Measurements from ENCODE around the gene TTLL3.

TTLL3 gene

GRCh38 chr3:9795207-9795606 is 14.9 kb upstream of the TTLL3 start:
- Histone ChIP-seq H3K9me3 (ENCODE audit: control insufficient read depth, low read length) (no peaks in the 10 kb centered on the region), H3K4me1 (ENCODE audit: control insufficient read depth, insufficient read depth, low read length) (peaks cover 9% of the 10 kb centered on the region), H3K27me3 (ENCODE audit: control insufficient read depth, insufficient read depth, low read length) (no peaks in the 10 kb centered on the region), H3K4me3 (ENCODE audit: low read length) (no peak overlapping the region), H3K9ac (ENCODE audit: low read length) (no peak overlapping the region), H3K36me3 (ENCODE audit: control insufficient read depth, insufficient read depth, low read length) (peaks cover 17% of the 10 kb centered on the region)

- Histone ChIP-seq H3K9me3 (ENCODE audit: control insufficient read depth, low read length) (no peaks in the 10 kb centered on the region), H3K4me1 (ENCODE audit: control insufficient read depth, insufficient read depth, low read length) (no peaks in the 10 kb centered on the region), H3K36me3 (ENCODE audit: control insufficient read depth, insufficient read depth, low read length) (peaks cover 18% of the 10 kb centered on the region), H3K4me3 (ENCODE audit: low read length) (no peak overlapping the region), H3K27me3 (ENCODE audit: control insufficient read depth, insufficient read depth, low read length) (no peaks in the 10 kb centered on the region), H3K9ac (ENCODE audit: low read length) (no peak overlapping the region)
Observed at GRCh38 chr3:9797196-9797945, 12.7 kb upstream of the TTLL3 start.

- Histone ChIP-seq H3K4me3 (ENCODE audit: low read length) (no peak overlapping the region), H3K36me3 (ENCODE audit: control insufficient read depth, insufficient read depth, low read length) (peaks cover 18% of the 10 kb centered on the region), H3K27me3 (ENCODE audit: control insufficient read depth, insufficient read depth, low read length) (no peaks in the 10 kb centered on the region), H3K9me3 (ENCODE audit: control insufficient read depth, low read length) (no peaks in the 10 kb centered on the region), H3K4me1 (ENCODE audit: control insufficient read depth, insufficient read depth, low read length) (no peaks in the 10 kb centered on the region), H3K9ac (ENCODE audit: low read length) (no peak overlapping the region)
Observed at GRCh38 chr3:9800529-9800928, 9.5 kb upstream of the TTLL3 start.

- Histone ChIP-seq H3K4me1 (ENCODE audit: control insufficient read depth, insufficient read depth, low read length) (peaks cover 3% of the 10 kb centered on the region), H3K36me3 (ENCODE audit: control insufficient read depth, insufficient read depth, low read length) (peaks cover 13% of the 10 kb centered on the region), H3K27me3 (ENCODE audit: control insufficient read depth, insufficient read depth, low read length) (no peaks in the 10 kb centered on the region), H3K9me3 (ENCODE audit: control insufficient read depth, low read length) (no peaks in the 10 kb centered on the region), H3K4me3 (ENCODE audit: low read length) (no peak overlapping the region), H3K9ac (ENCODE audit: low read length) (no peak overlapping the region)
Observed at GRCh38 chr3:9803494-9803893, 6.6 kb upstream of the TTLL3 start.

- H3K9me3 ChIP-seq (ENCODE audit: control insufficient read depth, low read length): no peaks in the 10 kb centered on the region
- H3K27me3 ChIP-seq (ENCODE audit: control insufficient read depth, insufficient read depth, low read length): no peaks in the 10 kb centered on the region
- no peak overlapping the region for H3K9ac ChIP-seq (ENCODE audit: low read length)
- peaks cover 3% of the 10 kb centered on the region for H3K36me3 ChIP-seq (ENCODE audit: control insufficient read depth, insufficient read depth, low read length)
- H3K4me1 ChIP-seq (ENCODE audit: control insufficient read depth, insufficient read depth, low read length): peaks cover 15% of the 10 kb centered on the region
- H3K4me3 ChIP-seq (ENCODE audit: low read length): no peak overlapping the region
Observed at GRCh38 chr3:9804996-9805395, 5.1 kb upstream of the TTLL3 start.

- H3K9me3 ChIP-seq (ENCODE audit: control insufficient read depth, low read length): no peaks in the 10 kb centered on the region
- H3K27me3 ChIP-seq (ENCODE audit: control insufficient read depth, insufficient read depth, low read length): no peaks in the 10 kb centered on the region
- peaks cover 22% of the 10 kb centered on the region for H3K4me1 ChIP-seq (ENCODE audit: control insufficient read depth, insufficient read depth, low read length)
- H3K9ac ChIP-seq (ENCODE audit: low read length): no peak overlapping the region
- no peak overlapping the region for H3K4me3 ChIP-seq (ENCODE audit: low read length)
- H3K36me3 ChIP-seq (ENCODE audit: control insufficient read depth, insufficient read depth, low read length): no peaks in the 10 kb centered on the region
Observed at GRCh38 chr3:9806137-9806536, 3.9 kb upstream of the TTLL3 start.

GRCh38 chr3:9806688-9807589 is 3.1 kb upstream of the TTLL3 start:
- Histone ChIP-seq H3K4me1 (ENCODE audit: control insufficient read depth, insufficient read depth, low read length) (peaks cover 22% of the 10 kb centered on the region), H3K36me3 (ENCODE audit: control insufficient read depth, insufficient read depth, low read length) (no peaks in the 10 kb centered on the region), H3K4me3 (ENCODE audit: low read length) (no peak overlapping the region), H3K9me3 (ENCODE audit: control insufficient read depth, low read length) (no peaks in the 10 kb centered on the region), H3K9ac (ENCODE audit: low read length) (no peak overlapping the region), H3K27me3 (ENCODE audit: control insufficient read depth, insufficient read depth, low read length) (no peaks in the 10 kb centered on the region)

- Histone ChIP-seq H3K36me3 (ENCODE audit: control insufficient read depth, insufficient read depth, low read length) (no peaks in the 10 kb centered on the region), H3K4me1 (ENCODE audit: control insufficient read depth, insufficient read depth, low read length) (peaks cover 22% of the 10 kb centered on the region), H3K27me3 (ENCODE audit: control insufficient read depth, insufficient read depth, low read length) (no peaks in the 10 kb centered on the region), H3K4me3 (ENCODE audit: low read length) (no peak overlapping the region), H3K9ac (ENCODE audit: low read length) (peak overlapping the region; percentile 81), H3K9me3 (ENCODE audit: control insufficient read depth, low read length) (no peaks in the 10 kb centered on the region)
Observed at GRCh38 chr3:9807981-9808344, 2.1 kb upstream of the TTLL3 start.

- Histone ChIP-seq H3K36me3 (ENCODE audit: control insufficient read depth, insufficient read depth, low read length) (no peaks in the 10 kb centered on the region), H3K9me3 (ENCODE audit: control insufficient read depth, low read length) (no peaks in the 10 kb centered on the region), H3K27me3 (ENCODE audit: control insufficient read depth, insufficient read depth, low read length) (no peaks in the 10 kb centered on the region), H3K4me1 (ENCODE audit: control insufficient read depth, insufficient read depth, low read length) (peaks cover 22% of the 10 kb centered on the region), H3K9ac (ENCODE audit: low read length) (peak overlapping the region; percentile 81), H3K4me3 (ENCODE audit: low read length) (no peak overlapping the region)
Observed at GRCh38 chr3:9808345-9809037, 1.6 kb upstream of the TTLL3 start.

GRCh38 chr3:9809239-9809614 is 835 bp upstream of the TTLL3 start:
- H3K9me3 ChIP-seq (ENCODE audit: control insufficient read depth, low read length): no peaks in the 10 kb centered on the region
- no peaks in the 10 kb centered on the region for H3K36me3 ChIP-seq (ENCODE audit: control insufficient read depth, insufficient read depth, low read length)
- peaks cover 22% of the 10 kb centered on the region for H3K4me1 ChIP-seq (ENCODE audit: control insufficient read depth, insufficient read depth, low read length)
- peak overlapping the region; percentile 81 for H3K9ac ChIP-seq (ENCODE audit: low read length)
- H3K27me3 ChIP-seq (ENCODE audit: control insufficient read depth, insufficient read depth, low read length): no peaks in the 10 kb centered on the region
- peak overlapping the region; percentile 53 for H3K4me3 ChIP-seq (ENCODE audit: low read length)

GRCh38 chr3:9810433-9810770 is 340 bp downstream of the TTLL3 start:
- Histone ChIP-seq H3K4me3 (ENCODE audit: low read length) (peak overlapping the region; percentile 53), H3K9ac (ENCODE audit: low read length) (peak overlapping the region; percentile 81), H3K36me3 (ENCODE audit: control insufficient read depth, insufficient read depth, low read length) (no peaks in the 10 kb centered on the region), H3K9me3 (ENCODE audit: control insufficient read depth, low read length) (no peaks in the 10 kb centered on the region), H3K4me1 (ENCODE audit: control insufficient read depth, insufficient read depth, low read length) (peaks cover 22% of the 10 kb centered on the region), H3K27me3 (ENCODE audit: control insufficient read depth, insufficient read depth, low read length) (no peaks in the 10 kb centered on the region)

GRCh38 chr3:9810846-9811245 is 784 bp downstream of the TTLL3 start:
- Histone ChIP-seq H3K9ac (ENCODE audit: low read length) (peak overlapping the region; percentile 81), H3K9me3 (ENCODE audit: control insufficient read depth, low read length) (no peaks in the 10 kb centered on the region), H3K27me3 (ENCODE audit: control insufficient read depth, insufficient read depth, low read length) (no peaks in the 10 kb centered on the region), H3K36me3 (ENCODE audit: control insufficient read depth, insufficient read depth, low read length) (no peaks in the 10 kb centered on the region), H3K4me3 (ENCODE audit: low read length) (peak overlapping the region; percentile 53), H3K4me1 (ENCODE audit: control insufficient read depth, insufficient read depth, low read length) (peaks cover 22% of the 10 kb centered on the region)

All from mucosa of stomach (tissue), 1 donor.